ENCODE data around the gene ACTMAP. TPM values are rescaled to one million over a fixed set of nuclear protein-coding genes. Genes with fewer than 3 reads are reported as not detected.
A peak's percentile ranks its signal among the peaks of the same experiment; 100 is the strongest.

ACTMAP gene
- total and polyA plus RNA-seq, 9 of the 15 experiments (the other 6 are each of a cell fraction or from before 2014, with no cell fraction given), result 1.7 to 16.6 (median 4.9) TPM

DNA sequence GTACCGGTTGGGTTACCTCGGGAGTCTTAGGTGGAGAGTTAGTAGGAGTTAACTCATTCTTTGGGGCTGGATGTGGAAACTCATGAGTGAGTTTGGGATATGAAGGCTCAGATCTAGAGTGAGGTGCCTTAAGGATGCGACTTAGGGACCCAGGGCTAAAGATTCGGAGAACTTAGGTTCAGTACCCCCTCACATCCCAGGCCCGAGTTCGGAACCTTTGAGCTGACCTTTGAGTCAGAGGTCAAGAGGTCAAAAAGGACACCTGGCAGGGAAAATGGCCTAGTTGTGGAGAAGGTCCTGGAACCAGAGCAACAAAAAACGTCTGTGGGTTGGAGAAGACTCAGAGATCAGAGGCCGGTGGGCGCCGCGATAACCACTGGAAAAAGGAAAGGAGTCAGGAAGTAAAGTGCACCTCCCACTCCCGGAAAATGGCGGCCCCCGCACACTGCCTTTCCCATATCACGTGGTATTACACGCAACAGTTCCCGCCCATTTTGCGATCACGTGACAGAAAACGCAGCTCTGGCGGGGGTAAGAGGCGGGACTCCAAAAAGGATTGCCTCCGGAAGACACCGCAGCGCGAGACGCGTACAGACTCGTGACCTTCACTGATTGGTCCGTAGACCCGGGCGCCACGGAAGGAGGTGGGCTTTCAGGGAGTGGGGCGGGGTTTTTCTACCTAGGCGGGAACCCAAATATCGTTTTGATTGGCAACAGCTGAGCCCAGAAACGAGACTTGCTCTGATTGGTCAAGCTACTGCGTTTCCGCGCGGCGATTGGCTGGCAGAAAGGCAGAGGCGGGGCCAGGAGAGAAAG is at the start of gene ACTMAP (continued):
- TF ChIP-seq TEAD1 (CRISPR knock-in tag; IDR thresholded peaks at IDR 0.05), result peak; percentile 57 to 83; a peak in 3 of 4 replicates
- no peak for TF ChIP-seq ZNF445 (CRISPR knock-in tag; IDR thresholded peaks at IDR 0.05; ENCODE audit: low read depth)
- TF ChIP-seq ZNF408 (CRISPR knock-in tag; IDR thresholded peaks at IDR 0.05; ENCODE audit: low read depth), result no peak
- no peak for TF ChIP-seq SRF (CRISPR knock-in tag; IDR thresholded peaks at IDR 0.05)
- no peak for TF ChIP-seq MXI1 (IDR thresholded peaks at IDR 0.05; ENCODE audit: low read depth, low read length)
- TF ChIP-seq, protein P1, sequence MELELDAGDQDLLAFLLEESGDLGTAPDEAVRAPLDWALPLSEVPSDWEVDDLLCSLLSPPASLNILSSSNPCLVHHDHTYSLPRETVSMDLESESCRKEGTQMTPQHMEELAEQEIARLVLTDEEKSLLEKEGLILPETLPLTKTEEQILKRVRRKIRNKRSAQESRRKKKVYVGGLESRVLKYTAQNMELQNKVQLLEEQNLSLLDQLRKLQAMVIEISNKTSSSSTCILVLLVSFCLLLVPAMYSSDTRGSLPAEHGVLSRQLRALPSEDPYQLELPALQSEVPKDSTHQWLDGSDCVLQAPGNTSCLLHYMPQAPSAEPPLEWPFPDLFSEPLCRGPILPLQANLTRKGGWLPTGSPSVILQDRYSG (tag; conservative IDR thresholded peaks at IDR 0.05; ENCODE audit: low read depth), result peak; percentile 76; the same call in 1 of the 2 replicates
- TF ChIP-seq HDGF (IDR thresholded peaks at IDR 0.05), result no peak
- no peak; the same call in 1 of the 2 replicates for TF ChIP-seq FOXP1 (CRISPR knock-in tag; IDR thresholded peaks at IDR 0.05)
- TF ChIP-seq, protein P2, sequence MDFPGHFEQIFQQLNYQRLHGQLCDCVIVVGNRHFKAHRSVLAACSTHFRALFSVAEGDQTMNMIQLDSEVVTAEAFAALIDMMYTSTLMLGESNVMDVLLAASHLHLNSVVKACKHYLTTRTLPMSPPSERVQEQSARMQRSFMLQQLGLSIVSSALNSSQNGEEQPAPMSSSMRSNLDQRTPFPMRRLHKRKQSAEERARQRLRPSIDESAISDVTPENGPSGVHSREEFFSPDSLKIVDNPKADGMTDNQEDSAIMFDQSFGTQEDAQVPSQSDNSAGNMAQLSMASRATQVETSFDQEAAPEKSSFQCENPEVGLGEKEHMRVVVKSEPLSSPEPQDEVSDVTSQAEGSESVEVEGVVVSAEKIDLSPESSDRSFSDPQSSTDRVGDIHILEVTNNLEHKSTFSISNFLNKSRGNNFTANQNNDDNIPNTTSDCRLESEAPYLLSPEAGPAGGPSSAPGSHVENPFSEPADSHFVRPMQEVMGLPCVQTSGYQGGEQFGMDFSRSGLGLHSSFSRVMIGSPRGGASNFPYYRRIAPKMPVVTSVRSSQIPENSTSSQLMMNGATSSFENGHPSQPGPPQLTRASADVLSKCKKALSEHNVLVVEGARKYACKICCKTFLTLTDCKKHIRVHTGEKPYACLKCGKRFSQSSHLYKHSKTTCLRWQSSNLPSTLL (IDR thresholded peaks at IDR 0.05), result no peak
- TF ChIP-seq EWSR1 (IDR thresholded peaks at IDR 0.05; ENCODE audit: borderline replicate concordance, low read depth, partially characterized antibody), result no peak
- no peak for TF ChIP-seq FOXM1 (IDR thresholded peaks at IDR 0.05; ENCODE audit: low read depth)
- TF ChIP-seq FOXM1 (CRISPR knock-in tag; IDR thresholded peaks at IDR 0.05; ENCODE audit: low read depth), result 0 out of 2 replicates have a peak, but pooled peaks have one; percentile 31
- TF ChIP-seq CTBP1 (IDR thresholded peaks at IDR 0.05; ENCODE audit: borderline replicate concordance), result no peak
- TF ChIP-seq ZBTB8A (IDR thresholded peaks at IDR 0.05; ENCODE audit: partially characterized antibody), result no peak
- TF ChIP-seq KDM4B (IDR thresholded peaks at IDR 0.05; ENCODE audit: borderline replicate concordance in 2 of 2, low read depth in 1 of 2), result no peak
- TF ChIP-seq ZNF217 (CRISPR knock-in tag; IDR thresholded peaks at IDR 0.05), result no peak
- TF ChIP-seq EHMT2 (IDR thresholded peaks at IDR 0.05), result no peak; the same call in 1 of the 2 replicates
- peak; percentile 88 for TF ChIP-seq L3MBTL2 (IDR thresholded peaks at IDR 0.05)
- no peak for TF ChIP-seq HMGN3 (IDR thresholded peaks at IDR 0.05; ENCODE audit: borderline replicate concordance, extremely low read depth, insufficient read length, low read depth, low read length)
- TF ChIP-seq HMBOX1 (IDR thresholded peaks at IDR 0.05), result no peak
- no peak for TF ChIP-seq CTCF (IDR thresholded peaks at IDR 0.05 in 2 of 3, conservative IDR thresholded peaks at IDR 0.05 in 1 of 3; ENCODE audit: insufficient read depth in 2 of 3, low read depth in 1 of 3, low read length in 3 of 3)

Measured in K562 (cell line).